Ascending aorta (tissue), 2 donors: ENCODE measurements around the gene ITGA2B. TPM values are rescaled to one million over a fixed set of nuclear protein-coding genes. Genes with fewer than 3 reads are reported as not detected.

Experiments used
- DNase-seq, 2 donors: peaks; one replicate each; pipeline ENCODE4 v3.0.0-alpha.2; 2019; ENCODE audit warnings: low spot score in 2 of 2
- H3K27ac ChIP-seq, 2 donors: fragments of 200-600 bp; sonication (generic); one replicate each; pipeline ENCODE4 v1.5.1; 2016 to 2017; ENCODE audit warnings: mild to moderate bottlenecking in 1 of 2
- H3K27me3 ChIP-seq: fragments of 200-600 bp; sonication (generic); one replicate; pipeline ENCODE4 v1.5.1; 2017
- H3K36me3 ChIP-seq, 2 donors: fragments of 200-600 bp; sonication (generic); one replicate each; pipeline ENCODE4 v1.5.1; 2016
- H3K4me1 ChIP-seq, 2 donors: fragments of 200-600 bp; sonication (generic); one replicate each; pipeline ENCODE4 v1.5.1; 2016 to 2017; ENCODE audit warnings: mild to moderate bottlenecking in 1 of 2
- H3K4me3 ChIP-seq, 2 donors: fragments of 200-600 bp; sonication (generic); one replicate each; pipeline ENCODE4 v1.5.1; 2016 to 2017; ENCODE audit warnings: mild to moderate bottlenecking in 1 of 2
- H3K9me3 ChIP-seq, 2 donors: fragments of 200-600 bp; sonication (generic); one replicate each; pipeline ENCODE4 v1.5.1; 2016
- CTCF ChIP-seq, 3 experiments: fragments of 200-600 bp in 2 of 3; fragments of 450-650 bp in 1 of 3; sonication (generic) in 2 of 3; IDR thresholded peaks; one replicate each; pipeline ENCODE4 v1.5.1; 2016 to 2019; ENCODE audit warnings: antibody characterized with exemption in 3 of 3, mild to moderate bottlenecking in 1 of 3, moderate library complexity in 1 of 3
- intact Hi-C: fragments of 100-400 bp; cut with DNase I; formaldehyde crosslinking; loops from one replicate; pipeline ENCODE4 v1.15.1; 2023
- total RNA-seq: library from RNA; depleted of rRNA; stranded (reverse); fragments of >200 nt; gene quantifications from one replicate; pipeline ENCODE4 v1.1.0, GENCODE V29; 2016

The ITGA2B gene
- total RNA-seq, 1 donor from 2014 or later: not detected

GRCh38 chr17:44383363-44383762 is 6.1 kb downstream of the ITGA2B start:
- no peak overlapping the region for H3K27ac ChIP-seq
- no peaks in the 10 kb centered on the region for H3K27me3 ChIP-seq
- intact Hi-C loops: no loop called here
- DNase-seq: no peak
- no peak overlapping the region for H3K4me3 ChIP-seq
- no peaks in the 10 kb centered on the region for H3K36me3 ChIP-seq
- H3K4me1 ChIP-seq: peaks cover 0 to 11% of the 10 kb centered on the region in 2 donors
- no peak for TF ChIP-seq CTCF (IDR thresholded peaks at IDR 0.05)
- no peaks in the 10 kb centered on the region for H3K9me3 ChIP-seq

GRCh38 chr17:44382917-44383316 is 6.5 kb downstream of the ITGA2B start:
- Histone ChIP-seq H3K4me1 (peaks cover 0 to 11% of the 10 kb centered on the region in 2 donors), H3K27me3 (no peaks in the 10 kb centered on the region), H3K36me3 (no peaks in the 10 kb centered on the region), H3K9me3 (no peaks in the 10 kb centered on the region), H3K27ac (no peak overlapping the region), H3K4me3 (no peak overlapping the region)
- TF ChIP-seq CTCF (IDR thresholded peaks at IDR 0.05): no peak
- intact Hi-C loops: no loop called here
- no peak for DNase-seq

GRCh38 chr17:44381810-44382305 is 7.6 kb downstream of the ITGA2B start:
- H3K27ac ChIP-seq: no peak overlapping the region
- no peak overlapping the region for H3K4me3 ChIP-seq
- intact Hi-C loops: no loop called here
- no peaks in the 10 kb centered on the region for H3K9me3 ChIP-seq
- peaks cover 0 to 11% of the 10 kb centered on the region in 2 donors for H3K4me1 ChIP-seq
- DNase-seq: no peak
- TF ChIP-seq CTCF (IDR thresholded peaks at IDR 0.05): no peak
- H3K27me3 ChIP-seq: no peaks in the 10 kb centered on the region
- no peaks in the 10 kb centered on the region for H3K36me3 ChIP-seq

GRCh38 chr17:44380767-44381166 is 8.7 kb downstream of the ITGA2B start:
- no peak for DNase-seq
- Histone ChIP-seq H3K4me3 (no peak overlapping the region), H3K4me1 (peaks cover 0 to 8% of the 10 kb centered on the region in 2 donors), H3K27me3 (no peaks in the 10 kb centered on the region), H3K9me3 (no peaks in the 10 kb centered on the region), H3K36me3 (no peaks in the 10 kb centered on the region), H3K27ac (no peak overlapping the region)
- TF ChIP-seq CTCF (IDR thresholded peaks at IDR 0.05): no peak
- intact Hi-C loops: no loop called here

- TF ChIP-seq CTCF (IDR thresholded peaks at IDR 0.05): no peak
These were observed 9.6 kb downstream of the ITGA2B start for GRCh38 chr17:44379887-44380286.

GRCh38 chr17:44378171-44378705 is 11.2 kb downstream of the ITGA2B start:
- TF ChIP-seq CTCF (IDR thresholded peaks at IDR 0.05): no peak
- H3K4me1 ChIP-seq: no peaks in the 10 kb centered on the region
- intact Hi-C loops: no loop called here
- H3K4me3 ChIP-seq: no peak overlapping the region
- no peak overlapping the region for H3K27ac ChIP-seq
- H3K27me3 ChIP-seq: no peaks in the 10 kb centered on the region
- H3K9me3 ChIP-seq: no peaks in the 10 kb centered on the region
- no peak for DNase-seq
- no peaks in the 10 kb centered on the region for H3K36me3 ChIP-seq

More at GRCh38 chr17:44379887-44380286, 9.6 kb downstream of the ITGA2B start:
- H3K4me1 ChIP-seq: peaks cover 0 to under 1% of the 10 kb centered on the region in 2 donors
- intact Hi-C loops: no loop called here
- no peaks in the 10 kb centered on the region for H3K9me3 ChIP-seq
- no peak overlapping the region for H3K27ac ChIP-seq
- no peak for DNase-seq
- H3K36me3 ChIP-seq: no peaks in the 10 kb centered on the region
- H3K4me3 ChIP-seq: no peak overlapping the region
- H3K27me3 ChIP-seq: no peaks in the 10 kb centered on the region
